Ovary (tissue), 3 donors: ENCODE measurements around the gene ISYNA1.

Source experiments
- POLR2A ChIP-seq: fragments of 450-650 bp; IDR thresholded peaks from one replicate; pipeline ENCODE4 v1.6.1; 2017; ENCODE audit warnings: antibody characterized with exemption, mild to moderate bottlenecking, moderate library complexity
- TF ChIP-seq, protein P1 (sequence below), 3 donors: fragments of 450-650 bp in 2 of 3; fragments of 200-600 bp in 1 of 3; IDR thresholded peaks; one replicate each; pipeline versions ENCODE4 v1.5.1 to v1.8.0; 2016 to 2022; ENCODE audit warnings: antibody characterized with exemption in 3 of 3, mild to moderate bottlenecking in 1 of 3
- donor health status: DM: no; HTN: no; CAD: no.

DNA sequence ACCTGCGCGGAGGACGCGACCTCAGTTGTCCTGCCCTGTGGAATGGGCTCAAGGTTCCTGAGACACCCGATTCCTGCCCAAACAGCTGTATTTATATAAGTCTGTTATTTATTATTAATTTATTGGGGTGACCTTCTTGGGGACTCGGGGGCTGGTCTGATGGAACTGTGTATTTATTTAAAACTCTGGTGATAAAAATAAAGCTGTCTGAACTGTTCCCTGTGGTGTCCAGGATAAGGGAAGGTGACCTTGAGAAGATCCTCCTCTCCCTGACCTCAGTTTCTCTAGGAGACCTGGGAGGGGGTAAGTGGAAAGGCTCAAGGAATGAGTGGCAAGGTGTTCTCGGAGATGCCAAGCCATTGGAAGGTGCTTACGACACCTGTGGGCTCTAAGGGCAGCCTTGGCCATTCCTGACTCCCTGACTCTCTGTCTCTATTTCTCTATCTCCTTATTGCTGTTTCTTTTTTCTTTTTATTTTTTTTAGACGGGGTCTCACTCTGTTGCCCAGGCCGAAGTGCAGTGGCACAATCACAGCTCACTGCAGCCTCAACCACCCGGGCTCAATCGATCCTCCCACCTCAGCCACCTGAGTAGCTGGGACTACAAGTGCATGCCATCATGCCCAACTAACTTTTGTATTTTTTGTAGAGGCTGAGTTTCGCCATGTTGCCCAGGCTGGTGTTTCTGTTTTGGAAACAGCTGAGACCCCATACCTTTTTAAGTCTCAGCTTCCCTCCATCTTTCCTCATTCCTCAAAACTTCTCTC, 48.8 kb downstream of the ISYNA1 start:
- TF ChIP-seq, protein P1, sequence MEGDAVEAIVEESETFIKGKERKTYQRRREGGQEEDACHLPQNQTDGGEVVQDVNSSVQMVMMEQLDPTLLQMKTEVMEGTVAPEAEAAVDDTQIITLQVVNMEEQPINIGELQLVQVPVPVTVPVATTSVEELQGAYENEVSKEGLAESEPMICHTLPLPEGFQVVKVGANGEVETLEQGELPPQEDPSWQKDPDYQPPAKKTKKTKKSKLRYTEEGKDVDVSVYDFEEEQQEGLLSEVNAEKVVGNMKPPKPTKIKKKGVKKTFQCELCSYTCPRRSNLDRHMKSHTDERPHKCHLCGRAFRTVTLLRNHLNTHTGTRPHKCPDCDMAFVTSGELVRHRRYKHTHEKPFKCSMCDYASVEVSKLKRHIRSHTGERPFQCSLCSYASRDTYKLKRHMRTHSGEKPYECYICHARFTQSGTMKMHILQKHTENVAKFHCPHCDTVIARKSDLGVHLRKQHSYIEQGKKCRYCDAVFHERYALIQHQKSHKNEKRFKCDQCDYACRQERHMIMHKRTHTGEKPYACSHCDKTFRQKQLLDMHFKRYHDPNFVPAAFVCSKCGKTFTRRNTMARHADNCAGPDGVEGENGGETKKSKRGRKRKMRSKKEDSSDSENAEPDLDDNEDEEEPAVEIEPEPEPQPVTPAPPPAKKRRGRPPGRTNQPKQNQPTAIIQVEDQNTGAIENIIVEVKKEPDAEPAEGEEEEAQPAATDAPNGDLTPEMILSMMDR (IDR thresholded peaks at IDR 0.05): no peak
- no peak for TF ChIP-seq POLR2A
